Vagina (tissue), 2 donors: ENCODE measurements around the gene PLEKHG1. TPM values are rescaled to one million over a fixed set of nuclear protein-coding genes. Genes with fewer than 3 reads are reported as not detected.

Experiments
- DNase-seq, 2 donors: peaks; one replicate each; pipeline ENCODE4 v3.0.0-alpha.2; 2017; ENCODE audit errors: extremely low spot score in 2 of 2
- H3K27ac ChIP-seq: fragments of 200-600 bp; sonication (generic); one replicate; pipeline ENCODE4 v1.5.1; 2019
- H3K27me3 ChIP-seq: fragments of 200-600 bp; sonication (generic); one replicate; pipeline ENCODE4 v1.5.1; 2019
- H3K36me3 ChIP-seq, 2 donors: fragments of 200-600 bp; sonication (generic); one replicate each; pipeline ENCODE4 v1.5.1; 2017 to 2019
- H3K4me1 ChIP-seq: fragments of 200-600 bp; sonication (generic); one replicate; pipeline ENCODE4 v1.5.1; 2019
- H3K4me3 ChIP-seq, 2 donors: fragments of 200-600 bp; sonication (generic); 1 replicate in 1 of 2; 2 replicates in 1 of 2; pipeline ENCODE4 v1.5.1; 2016 to 2019
- H3K9me3 ChIP-seq: fragments of 200-600 bp; sonication (generic); one replicate; pipeline ENCODE4 v1.5.1; 2019
- POLR2A ChIP-seq, 2 donors: fragments of 450-650 bp; IDR thresholded peaks; one replicate each; pipeline ENCODE4 v1.6.1; 2017; ENCODE audit warnings: antibody characterized with exemption in 2 of 2, mild to moderate bottlenecking in 2 of 2, moderate library complexity in 2 of 2
- POLR2AphosphoS5 ChIP-seq, 2 donors: sonication (generic); formaldehyde crosslinking; IDR thresholded peaks; one replicate each; pipeline ENCODE4 v1.9.0; 2017; ENCODE audit warnings: antibody characterized with exemption in 2 of 2, mild to moderate bottlenecking in 2 of 2, low read depth in 1 of 2; ENCODE audit not compliant: insufficient read depth in 1 of 2
- intact Hi-C: fragments of 100-400 bp; cut with DNase I; formaldehyde crosslinking; loops from one replicate; pipeline ENCODE4 v1.15.1; 2023
- total RNA-seq: library from RNA; depleted of rRNA; stranded (reverse); fragments of >200 nt; gene quantifications from one replicate; pipeline ENCODE4 v1.2.3, GENCODE V29; 2016
- TF ChIP-seq, protein P1 (sequence below), 3 experiments: fragments of 450-650 bp in 2 of 3; fragments of 200-600 bp in 1 of 3; sonication (generic) in 1 of 3; IDR thresholded peaks; one replicate each; pipeline ENCODE4 v1.5.1; 2017 to 2019; ENCODE audit warnings: antibody characterized with exemption in 3 of 3, mild to moderate bottlenecking in 2 of 3, moderate library complexity in 2 of 3

The PLEKHG1 gene
- total RNA-seq, 1 donor from 2014 or later = 38.5 TPM

DNA sequence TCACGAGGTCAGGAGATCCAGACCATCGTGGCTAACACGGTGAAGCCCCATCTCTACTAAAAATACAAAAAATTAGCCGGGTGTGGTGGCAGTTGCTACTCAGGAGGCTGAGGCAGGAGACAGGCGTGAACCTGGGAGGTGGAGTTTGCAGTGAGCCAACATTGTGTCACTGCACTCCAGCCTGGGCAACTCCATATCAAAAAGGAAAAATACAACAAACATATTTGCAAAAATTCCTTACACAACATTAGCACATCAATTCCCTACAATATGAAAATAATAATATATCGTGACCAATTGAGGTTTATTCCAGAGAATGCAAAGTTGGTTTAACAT, 38.8 kb upstream of the PLEKHG1 start:
- H3K9me3 ChIP-seq = no peaks in the 10 kb centered on the region
- H3K27ac ChIP-seq = no peak overlapping the region
- H3K36me3 ChIP-seq = no peaks in the 10 kb centered on the region
- TF ChIP-seq, protein P1, sequence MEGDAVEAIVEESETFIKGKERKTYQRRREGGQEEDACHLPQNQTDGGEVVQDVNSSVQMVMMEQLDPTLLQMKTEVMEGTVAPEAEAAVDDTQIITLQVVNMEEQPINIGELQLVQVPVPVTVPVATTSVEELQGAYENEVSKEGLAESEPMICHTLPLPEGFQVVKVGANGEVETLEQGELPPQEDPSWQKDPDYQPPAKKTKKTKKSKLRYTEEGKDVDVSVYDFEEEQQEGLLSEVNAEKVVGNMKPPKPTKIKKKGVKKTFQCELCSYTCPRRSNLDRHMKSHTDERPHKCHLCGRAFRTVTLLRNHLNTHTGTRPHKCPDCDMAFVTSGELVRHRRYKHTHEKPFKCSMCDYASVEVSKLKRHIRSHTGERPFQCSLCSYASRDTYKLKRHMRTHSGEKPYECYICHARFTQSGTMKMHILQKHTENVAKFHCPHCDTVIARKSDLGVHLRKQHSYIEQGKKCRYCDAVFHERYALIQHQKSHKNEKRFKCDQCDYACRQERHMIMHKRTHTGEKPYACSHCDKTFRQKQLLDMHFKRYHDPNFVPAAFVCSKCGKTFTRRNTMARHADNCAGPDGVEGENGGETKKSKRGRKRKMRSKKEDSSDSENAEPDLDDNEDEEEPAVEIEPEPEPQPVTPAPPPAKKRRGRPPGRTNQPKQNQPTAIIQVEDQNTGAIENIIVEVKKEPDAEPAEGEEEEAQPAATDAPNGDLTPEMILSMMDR (IDR thresholded peaks at IDR 0.05) = no peak
- TF ChIP-seq POLR2A (IDR thresholded peaks at IDR 0.05) = no peak
- TF ChIP-seq POLR2AphosphoS5 (IDR thresholded peaks at IDR 0.05; ENCODE audit: insufficient read depth in 1 of 2, low read depth in 1 of 2) = no peak
- no peaks in the 10 kb centered on the region for H3K27me3 ChIP-seq
- H3K4me1 ChIP-seq = no peaks in the 10 kb centered on the region
- intact Hi-C loops = no loop called here
- no peak for DNase-seq
- no peak overlapping the region for H3K4me3 ChIP-seq

DNA sequence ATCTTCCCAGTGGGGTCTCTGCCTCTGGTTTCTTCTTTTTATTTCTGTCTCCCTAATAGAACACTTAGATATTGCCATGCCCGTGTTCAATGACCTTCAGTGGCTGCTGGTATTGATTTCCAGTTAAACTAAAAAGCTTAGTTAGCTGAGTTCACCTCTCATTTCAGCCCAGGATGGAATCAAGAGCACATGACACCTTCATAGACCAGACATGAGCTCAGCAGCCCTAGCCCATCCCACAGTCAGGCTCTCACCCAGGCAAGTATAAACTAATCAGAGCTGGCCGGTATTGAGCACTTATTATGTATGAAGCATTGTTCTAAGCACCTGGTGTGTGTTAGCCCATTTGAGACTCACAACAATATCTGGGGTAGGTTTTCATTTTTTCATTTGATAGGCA, 33.7 kb upstream of the PLEKHG1 start:
- Histone ChIP-seq H3K36me3 (no peaks in the 10 kb centered on the region), H3K4me1 (no peaks in the 10 kb centered on the region), H3K9me3 (no peaks in the 10 kb centered on the region), H3K4me3 (no peak overlapping the region), H3K27me3 (no peaks in the 10 kb centered on the region), H3K27ac (no peak overlapping the region)
- no peak for DNase-seq
- intact Hi-C loops = no loop called here
- TF ChIP-seq POLR2A (IDR thresholded peaks at IDR 0.05) (no peak), POLR2AphosphoS5 (IDR thresholded peaks at IDR 0.05; ENCODE audit: insufficient read depth in 1 of 2, low read depth in 1 of 2) (no peak)
- TF ChIP-seq, protein P1 (IDR thresholded peaks at IDR 0.05) = no peak

DNA sequence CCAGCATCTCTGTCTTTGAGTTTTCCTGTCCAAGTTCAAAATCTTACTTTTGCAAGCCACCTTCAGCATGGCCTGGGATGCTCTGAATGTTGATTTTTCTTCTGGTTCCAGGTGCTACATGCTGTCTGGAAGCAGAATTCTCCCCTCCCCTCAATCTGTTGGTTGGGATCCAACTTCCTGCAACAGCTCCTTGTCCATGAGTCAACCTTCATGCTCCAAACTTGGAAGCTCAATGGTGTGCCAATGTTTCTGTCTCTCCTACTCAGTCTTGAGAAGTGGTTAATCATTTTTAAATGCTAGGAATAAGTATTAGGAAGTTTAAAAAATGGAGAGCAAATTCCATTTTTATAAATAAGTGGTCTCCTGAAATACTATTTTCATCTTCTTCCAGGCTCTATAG, 33.2 kb upstream of the PLEKHG1 start:
- TF ChIP-seq, protein P1 (IDR thresholded peaks at IDR 0.05) = no peak
- TF ChIP-seq POLR2AphosphoS5 (IDR thresholded peaks at IDR 0.05; ENCODE audit: insufficient read depth in 1 of 2, low read depth in 1 of 2) = no peak
- TF ChIP-seq POLR2A (IDR thresholded peaks at IDR 0.05) = no peak
- Histone ChIP-seq H3K27ac (no peak overlapping the region), H3K4me3 (no peak overlapping the region), H3K27me3 (no peaks in the 10 kb centered on the region), H3K4me1 (no peaks in the 10 kb centered on the region), H3K36me3 (no peaks in the 10 kb centered on the region), H3K9me3 (no peaks in the 10 kb centered on the region)
- intact Hi-C loops = no loop called here
- no peak for DNase-seq

DNA sequence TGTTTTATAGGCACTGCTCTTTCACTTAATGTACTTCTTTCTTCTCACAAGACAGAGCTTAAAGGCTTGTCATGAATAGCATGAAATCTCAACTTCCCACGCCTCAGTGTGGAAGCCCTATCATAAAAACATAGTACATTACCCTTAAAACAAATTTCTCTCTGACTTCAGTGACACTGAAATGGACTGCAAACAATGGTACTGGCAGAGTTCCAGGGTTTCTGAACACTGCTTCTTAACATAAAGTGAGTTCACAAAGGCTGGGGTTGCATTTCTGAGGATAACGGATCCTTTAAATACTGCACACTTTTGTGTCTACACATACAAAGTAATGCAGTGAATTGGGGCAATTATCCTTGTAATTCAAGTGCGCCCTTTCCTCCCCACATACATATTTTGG, 32.3 kb upstream of the PLEKHG1 start:
- DNase-seq = no peak
- H3K4me3 ChIP-seq = no peak overlapping the region
- H3K4me1 ChIP-seq = no peaks in the 10 kb centered on the region
- H3K36me3 ChIP-seq = no peaks in the 10 kb centered on the region
- no peak overlapping the region for H3K27ac ChIP-seq
- intact Hi-C loops = no loop called here
- TF ChIP-seq, protein P1 (IDR thresholded peaks at IDR 0.05) = no peak
- TF ChIP-seq POLR2A (IDR thresholded peaks at IDR 0.05) = no peak
- no peak for TF ChIP-seq POLR2AphosphoS5 (IDR thresholded peaks at IDR 0.05; ENCODE audit: insufficient read depth in 1 of 2, low read depth in 1 of 2)
- H3K27me3 ChIP-seq = no peaks in the 10 kb centered on the region
- no peaks in the 10 kb centered on the region for H3K9me3 ChIP-seq

DNA sequence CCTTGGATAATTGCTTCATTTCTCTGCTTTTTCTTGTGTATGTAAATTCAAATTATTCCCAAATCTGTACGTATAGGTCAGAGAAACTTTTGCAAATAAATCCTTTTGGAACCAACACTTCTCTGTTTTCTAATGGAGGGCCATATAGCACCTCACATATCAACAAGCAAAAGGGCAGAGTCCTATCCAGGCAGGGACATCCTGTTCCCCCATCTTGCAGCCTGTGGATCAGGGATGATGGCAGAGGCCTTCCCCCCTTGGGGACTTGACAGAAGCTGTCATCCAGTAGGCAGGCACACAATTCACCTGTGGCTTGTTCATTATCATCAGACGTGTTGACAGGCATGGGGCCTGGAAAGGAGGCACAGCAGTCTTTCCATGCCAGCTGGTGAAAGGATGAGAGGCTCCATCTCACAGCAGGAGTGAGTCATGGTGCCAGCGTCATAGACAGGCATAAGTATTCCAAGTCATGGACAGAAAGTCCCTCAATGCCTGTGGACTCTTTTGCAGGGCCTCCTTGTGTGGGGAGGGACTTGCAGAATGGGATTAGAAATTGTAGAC, 31.8 kb upstream of the PLEKHG1 start:
- Histone ChIP-seq H3K4me1 (no peaks in the 10 kb centered on the region), H3K27me3 (no peaks in the 10 kb centered on the region), H3K9me3 (no peaks in the 10 kb centered on the region), H3K36me3 (no peaks in the 10 kb centered on the region), H3K4me3 (no peak overlapping the region), H3K27ac (no peak overlapping the region)
- intact Hi-C loops = no loop called here
- TF ChIP-seq POLR2AphosphoS5 (IDR thresholded peaks at IDR 0.05; ENCODE audit: insufficient read depth in 1 of 2, low read depth in 1 of 2) (no peak), POLR2A (IDR thresholded peaks at IDR 0.05) (no peak)
- TF ChIP-seq, protein P1 (IDR thresholded peaks at IDR 0.05) = no peak
- no peak for DNase-seq
